Pancreas (tissue), 10 donors: ENCODE data around the gene RETREG1. TPM values are rescaled to one million over a fixed set of nuclear protein-coding genes. Genes with fewer than 3 reads are reported as not detected.

ENCODE experiments used
- ATAC-seq, 4 donors: fragments of 200-7000 bp; cut with Tn5 transposase; one replicate each; pipeline versions ENCODE4 v1.8.0 to v1.9.1; 2020; ENCODE audit warnings: mild to moderate bottlenecking in 4 of 4, moderate library complexity in 4 of 4
- DNase-seq, 6 donors: peaks; one replicate each; pipeline ENCODE4 v3.0.0-alpha.2; 2020
- FAIRE-seq: peaks from 2 replicates; lab custom pipeline; 2012; peaks lifted over from hg19 to GRCh38; lab: Jason Lieb, UNC
- H3K27ac ChIP-seq, 4 donors: fragments of 200-600 bp; sonication (generic); 1 replicate in 3 of 4; 2 replicates in 1 of 4; pipeline versions ENCODE4 v1.5.0 to v1.8.0; 2020
- H3K27me3 ChIP-seq, 4 donors: fragments of 200-600 bp; one replicate each; pipeline ENCODE4 v1.8.0; 2021
- H3K36me3 ChIP-seq, 3 donors: fragments of 200-600 bp; sonication (generic) in 1 of 3; one replicate each; pipeline versions ENCODE4 v1.5.0 to v1.8.0; 2020 to 2021
- H3K4me1 ChIP-seq, 3 donors: fragments of 200-600 bp; one replicate each; pipeline ENCODE4 v1.8.0; 2021
- H3K4me3 ChIP-seq, 4 donors: fragments of 200-600 bp; sonication (generic) in 2 of 4; one replicate each; pipeline versions ENCODE4 v1.5.0 to v1.8.0; 2020 to 2021
- H3K9me3 ChIP-seq, 4 donors: fragments of 200-600 bp; one replicate each; pipeline ENCODE4 v1.8.0; 2021
- CTCF ChIP-seq, 4 donors: fragments of 200-600 bp; sonication (generic) in 3 of 4; IDR thresholded peaks; one replicate each; pipeline versions ENCODE4 v1.5.0 to v1.8.0; 2021; ENCODE audit warnings: antibody characterized with exemption in 4 of 4
- WGBS, 2 donors: extraction: QIAGEN DNeasy Blood & Tissue Kit; methylation state at CpG; one replicate each; pipeline ENCODE4 v1.1.7; 2013; 5-methylcytosine and 5-hydroxymethylcytosine counted together
- intact Hi-C, 3 donors: fragments of 100-400 bp; cut with DNase I; formaldehyde crosslinking; loops; one replicate each; pipeline versions ENCODE4 v1.11.1 to v1.14.2; 2022
- polyA plus RNA-seq, 2 donors: library from polyadenylated mRNA; stranded (reverse); fragments of 200-250 nt; gene quantifications; one replicate each; pipeline ENCODE4 v1.2.3, GENCODE V29; 2013
- total RNA-seq, 6 donors: library from RNA; stranded (reverse); fragmentation: NEBNext Ultra II Directional in 4 of 6; extraction: Animal tissue kit (Norgen Biotek cat#: 25700) in 4 of 6; gene quantifications; one replicate each; pipeline versions ENCODE4 v1.2.1 to v1.2.4, GENCODE V29; 2021 to 2023
- donor health status: healthy with polysubstance abuse.
- donor health status: DM: no; HTN: no; CAD: no; lungs with moderate emphysema.
- donor health status: DM: no; HTN: no; CAD: no.
- donor health status: control.
- donor health status: control.
- donor health status: Bipolar disorder and iron deficiency.
- donor health status: DM: yes; HTN: yes; CAD: no.
- donor health status: DM: no; HTN: no; CAD: no.
- donor health status: DM: no; HTN: no; CAD: no.
- donor health status: DM: yes; HTN: yes; CAD: no.

Gene RETREG1
- total and polyA plus RNA-seq, 8 donors, result 5.3 to 22.6 (median 15.5) TPM

GRCh38 chr5:16539169-16539666, 77.6 kb downstream of the RETREG1 start:
- no peaks in the 10 kb centered on the region for H3K36me3 ChIP-seq
- peaks cover 0 to 11% (median 0%) of the 10 kb centered on the region in 3 donors for H3K4me1 ChIP-seq
- TF ChIP-seq CTCF (IDR thresholded peaks at IDR 0.05), result no peak
- intact Hi-C loops, result no loop called here
- 43 to 46% methylated on average over 12 of the region's 12 CpGs for WGBS, 2 donors
- H3K27ac ChIP-seq, result peak overlapping the region in 2 of 4 donors; percentile 73
- H3K9me3 ChIP-seq, result no peaks in the 10 kb centered on the region
- H3K4me3 ChIP-seq, result no peak overlapping the region
- no peaks in the 10 kb centered on the region for H3K27me3 ChIP-seq
- ATAC-seq, result peak; percentile 75 to 90 (median 86)
- peak in 5 of 6 donors; percentile 39 to 64 (median 54) for DNase-seq
- no peak for FAIRE-seq

GRCh38 chr5:16538006-16538405, 78.8 kb downstream of the RETREG1 start:
- no peaks in the 10 kb centered on the region for H3K9me3 ChIP-seq
- 94 to 95% methylated on average over 8 of the region's 8 CpGs for WGBS, 2 donors
- H3K27me3 ChIP-seq, result no peaks in the 10 kb centered on the region
- FAIRE-seq, result no peak
- TF ChIP-seq CTCF (IDR thresholded peaks at IDR 0.05), result no peak
- intact Hi-C loops, result no loop called here
- no peak overlapping the region for H3K4me3 ChIP-seq
- ATAC-seq, result no peak
- no peak overlapping the region for H3K27ac ChIP-seq
- H3K36me3 ChIP-seq, result no peaks in the 10 kb centered on the region
- no peak for DNase-seq
- peaks cover 0 to 11% (median 0%) of the 10 kb centered on the region in 3 donors for H3K4me1 ChIP-seq

- DNase-seq (no peak), ATAC-seq (no peak), FAIRE-seq (no peak)
- H3K4me1 ChIP-seq, result peaks cover 0 to 11% (median 0%) of the 10 kb centered on the region in 3 donors
- no peak overlapping the region for H3K27ac ChIP-seq
- 94 to 97% methylated on average over 4 of the region's 4 CpGs for WGBS, 2 donors
- no peaks in the 10 kb centered on the region for H3K9me3 ChIP-seq
- no peaks in the 10 kb centered on the region for H3K36me3 ChIP-seq
- H3K4me3 ChIP-seq, result no peak overlapping the region
- intact Hi-C loops, result no loop called here
- no peak for TF ChIP-seq CTCF (IDR thresholded peaks at IDR 0.05)
- no peaks in the 10 kb centered on the region for H3K27me3 ChIP-seq
Measured at GRCh38 chr5:16536818-16537217, 80.0 kb downstream of the RETREG1 start.

- H3K4me1 ChIP-seq, result peaks cover 0 to 11% (median 0%) of the 10 kb centered on the region in 3 donors
- 41 to 47% methylated on average over 6 of the region's 6 CpGs for WGBS, 2 donors
- DNase-seq (no peak), ATAC-seq (peak in 2 of 4 donors; percentile 15 to 68), FAIRE-seq (no peak)
- no peaks in the 10 kb centered on the region for H3K9me3 ChIP-seq
- no peaks in the 10 kb centered on the region for H3K27me3 ChIP-seq
- H3K27ac ChIP-seq, result no peak overlapping the region
- H3K36me3 ChIP-seq, result no peaks in the 10 kb centered on the region
- TF ChIP-seq CTCF (IDR thresholded peaks at IDR 0.05), result no peak
- intact Hi-C loops, result no loop called here
- H3K4me3 ChIP-seq, result no peak overlapping the region
Measured at GRCh38 chr5:16536246-16536645, 80.6 kb downstream of the RETREG1 start.

- Histone ChIP-seq H3K27ac (no peak overlapping the region), H3K36me3 (no peaks in the 10 kb centered on the region), H3K9me3 (no peaks in the 10 kb centered on the region), H3K4me1 (peaks cover 0 to 3% (median 0%) of the 10 kb centered on the region in 3 donors), H3K27me3 (no peaks in the 10 kb centered on the region), H3K4me3 (no peak overlapping the region)
- WGBS, 2 donors, result 94 to 99% methylated on average over 1 of the region's 1 CpG
- no peak for DNase-seq
- FAIRE-seq, result no peak
- no peak for TF ChIP-seq CTCF (IDR thresholded peaks at IDR 0.05)
- intact Hi-C loops, result no loop called here
- no peak for ATAC-seq
Measured at GRCh38 chr5:16534280-16534679, 82.5 kb downstream of the RETREG1 start.
